ENCODE results near the gene IWS1.

IWS1 gene

DNA sequence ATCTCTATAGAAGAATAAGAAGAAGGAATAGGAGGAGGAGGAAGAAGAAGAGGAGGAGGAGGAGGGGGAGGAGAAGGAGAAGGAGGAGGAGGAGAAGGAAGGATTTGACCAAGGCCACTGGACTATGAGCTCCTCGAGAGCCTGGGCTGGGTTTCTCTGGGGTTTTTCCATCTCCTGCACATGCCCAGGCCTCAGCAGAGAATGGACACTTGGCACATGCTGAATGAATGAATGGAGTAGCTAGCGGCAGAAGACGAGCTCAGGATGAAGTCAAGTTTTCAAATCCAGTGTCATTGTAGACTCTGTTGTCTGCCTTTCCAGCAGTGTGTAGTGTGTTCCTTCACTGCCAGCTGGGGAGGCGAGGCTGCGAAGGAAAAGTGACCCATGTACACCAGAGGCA lies 11.4 kb upstream of the IWS1 start:
- no peak for DNase-seq (ENCODE audit: low read depth)
- TF ChIP-seq, protein P1, sequence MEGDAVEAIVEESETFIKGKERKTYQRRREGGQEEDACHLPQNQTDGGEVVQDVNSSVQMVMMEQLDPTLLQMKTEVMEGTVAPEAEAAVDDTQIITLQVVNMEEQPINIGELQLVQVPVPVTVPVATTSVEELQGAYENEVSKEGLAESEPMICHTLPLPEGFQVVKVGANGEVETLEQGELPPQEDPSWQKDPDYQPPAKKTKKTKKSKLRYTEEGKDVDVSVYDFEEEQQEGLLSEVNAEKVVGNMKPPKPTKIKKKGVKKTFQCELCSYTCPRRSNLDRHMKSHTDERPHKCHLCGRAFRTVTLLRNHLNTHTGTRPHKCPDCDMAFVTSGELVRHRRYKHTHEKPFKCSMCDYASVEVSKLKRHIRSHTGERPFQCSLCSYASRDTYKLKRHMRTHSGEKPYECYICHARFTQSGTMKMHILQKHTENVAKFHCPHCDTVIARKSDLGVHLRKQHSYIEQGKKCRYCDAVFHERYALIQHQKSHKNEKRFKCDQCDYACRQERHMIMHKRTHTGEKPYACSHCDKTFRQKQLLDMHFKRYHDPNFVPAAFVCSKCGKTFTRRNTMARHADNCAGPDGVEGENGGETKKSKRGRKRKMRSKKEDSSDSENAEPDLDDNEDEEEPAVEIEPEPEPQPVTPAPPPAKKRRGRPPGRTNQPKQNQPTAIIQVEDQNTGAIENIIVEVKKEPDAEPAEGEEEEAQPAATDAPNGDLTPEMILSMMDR (conservative IDR thresholded peaks at IDR 0.05; ENCODE audit: control insufficient read depth, insufficient read depth, low read depth, low read length): no peak
- no peak overlapping the region for H3K4me3 ChIP-seq (ENCODE audit: control insufficient read depth, low read depth, low read length)

DNA sequence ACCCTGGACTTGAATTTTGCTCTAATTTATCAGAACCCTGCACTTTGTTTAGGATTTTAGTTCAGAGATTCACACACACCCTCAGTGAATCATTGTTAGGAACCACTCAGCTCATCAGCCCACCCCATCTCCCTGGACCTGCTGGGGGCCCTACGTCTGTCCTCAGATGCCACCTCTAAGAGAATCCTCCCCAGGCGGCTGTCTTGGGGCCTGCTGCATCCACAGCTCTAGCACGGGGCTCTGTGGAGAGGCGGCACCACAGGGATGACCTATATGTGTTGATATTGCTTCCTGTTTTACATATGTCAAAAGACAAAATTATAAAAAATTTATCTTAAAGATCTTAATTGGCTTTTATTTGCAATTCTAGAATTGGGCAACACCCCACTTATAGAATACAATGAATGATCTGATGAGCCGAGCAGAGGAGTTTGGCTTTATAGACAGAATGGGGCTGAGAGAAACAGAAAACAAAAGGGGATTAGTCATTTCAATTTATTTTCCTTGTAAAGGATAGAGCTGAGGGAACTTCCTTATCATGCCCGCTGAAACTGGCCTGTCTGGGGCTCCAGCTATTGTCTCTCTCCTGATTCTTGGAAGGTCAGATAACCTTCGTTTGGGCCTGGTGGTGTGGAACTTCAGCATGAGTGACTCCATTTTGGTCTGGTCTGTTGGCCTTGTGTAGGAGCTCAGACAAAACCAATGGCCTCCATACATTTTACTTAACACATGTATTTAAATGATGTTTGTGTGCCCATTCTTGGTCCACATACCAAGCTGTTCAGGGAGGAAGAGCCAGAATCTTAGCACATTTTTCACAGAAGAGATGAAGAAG lies 10.6 kb upstream of the IWS1 start:
- TF ChIP-seq, protein P1 (conservative IDR thresholded peaks at IDR 0.05; ENCODE audit: control insufficient read depth, insufficient read depth, low read depth, low read length): no peak
- DNase-seq (ENCODE audit: low read depth): no peak
- H3K4me3 ChIP-seq (ENCODE audit: control insufficient read depth, low read depth, low read length): no peak overlapping the region

GRCh38 chr2:127535918-127536317 lies 9.6 kb upstream of the IWS1 start:
- no peak overlapping the region for H3K4me3 ChIP-seq (ENCODE audit: control insufficient read depth, low read depth, low read length)
- TF ChIP-seq, protein P1 (conservative IDR thresholded peaks at IDR 0.05; ENCODE audit: control insufficient read depth, insufficient read depth, low read depth, low read length): no peak

DNA sequence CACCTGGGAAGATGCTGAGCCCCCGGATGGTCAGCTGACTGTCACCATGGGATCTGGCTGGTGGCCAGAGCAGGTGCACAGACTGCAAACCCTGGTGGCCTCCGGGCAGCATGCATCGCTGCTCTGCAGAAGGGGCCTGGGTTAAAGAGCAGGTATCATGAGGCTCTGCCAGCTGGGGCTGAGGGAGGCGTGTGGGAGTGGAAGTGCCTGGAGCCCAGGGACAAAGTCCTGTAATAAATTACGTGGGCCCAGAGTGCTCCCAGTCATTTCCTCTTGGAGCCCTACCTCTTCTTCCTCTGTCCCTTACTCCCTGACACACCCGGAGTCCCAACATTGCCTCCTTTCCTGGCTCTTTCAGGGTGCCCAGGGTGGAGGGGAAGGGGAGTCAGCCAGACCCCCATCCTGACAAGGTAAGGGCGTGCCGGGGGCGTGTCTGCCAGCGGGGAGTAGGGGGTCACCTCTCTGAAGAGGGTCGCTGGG lies 9.2 kb upstream of the IWS1 start, which contains the start of gene MYO7B:
MYO7B (plus strand) TSS at position 262 of the 480 bp plus-strand sequence. CDS start 24,040 bp downstream, outside the sequence.
- DNase-seq (ENCODE audit: low read depth): no peak
- TF ChIP-seq, protein P1 (conservative IDR thresholded peaks at IDR 0.05; ENCODE audit: control insufficient read depth, insufficient read depth, low read depth, low read length): no peak
- no peak within 1 kb of the TSS for H3K4me3 ChIP-seq (ENCODE audit: control insufficient read depth, low read depth, low read length)

More at GRCh38 chr2:127535918-127536317, 9.6 kb upstream of the IWS1 start:
- DNase-seq (ENCODE audit: low read depth): no peak

DNA sequence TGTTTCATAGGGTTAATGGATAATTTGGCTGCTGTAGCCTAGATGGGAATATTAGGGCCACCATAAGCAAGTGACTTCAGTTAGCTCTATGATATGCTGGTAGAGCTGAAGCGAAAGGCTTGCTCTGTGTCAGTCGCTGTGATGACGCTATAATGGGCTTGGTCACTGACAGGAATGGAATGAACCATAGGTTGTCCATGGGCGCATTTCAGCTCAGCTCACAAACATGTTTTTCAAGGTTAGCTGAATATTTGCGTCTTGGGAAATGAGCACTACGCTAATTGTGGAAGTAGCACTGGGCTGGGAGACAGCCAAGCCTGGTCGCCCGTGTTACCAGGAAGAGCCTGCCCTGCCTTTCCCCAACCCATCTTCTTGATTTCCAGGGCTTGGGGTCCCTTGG lies 6.0 kb upstream of the IWS1 start:
- no peak overlapping the region for H3K4me3 ChIP-seq (ENCODE audit: control insufficient read depth, low read depth, low read length)
- DNase-seq (ENCODE audit: low read depth): no peak
- TF ChIP-seq, protein P1 (conservative IDR thresholded peaks at IDR 0.05; ENCODE audit: control insufficient read depth, insufficient read depth, low read depth, low read length): no peak

GRCh38 chr2:127531221-127531648 lies 4.9 kb upstream of the IWS1 start:
- no peak overlapping the region for H3K4me3 ChIP-seq (ENCODE audit: control insufficient read depth, low read depth, low read length)
- DNase-seq (ENCODE audit: low read depth): peak; percentile 30
- TF ChIP-seq, protein P1 (conservative IDR thresholded peaks at IDR 0.05; ENCODE audit: control insufficient read depth, insufficient read depth, low read depth, low read length): no peak

Measured in fibroblast of mammary gland (primary cell).